NCI-H2029 (cell line): Measurements from ENCODE around the gene NFKBIB.

Experiments
- DNase-seq: peaks from one replicate; lab custom pipeline; 2025; lab: John Stamatoyannopoulos, UW

The NFKBIB gene

GRCh38 chr19:38904581-38905539 lies 5.1 kb downstream of the NFKBIB start:
- DNase-seq: no peak

DNA sequence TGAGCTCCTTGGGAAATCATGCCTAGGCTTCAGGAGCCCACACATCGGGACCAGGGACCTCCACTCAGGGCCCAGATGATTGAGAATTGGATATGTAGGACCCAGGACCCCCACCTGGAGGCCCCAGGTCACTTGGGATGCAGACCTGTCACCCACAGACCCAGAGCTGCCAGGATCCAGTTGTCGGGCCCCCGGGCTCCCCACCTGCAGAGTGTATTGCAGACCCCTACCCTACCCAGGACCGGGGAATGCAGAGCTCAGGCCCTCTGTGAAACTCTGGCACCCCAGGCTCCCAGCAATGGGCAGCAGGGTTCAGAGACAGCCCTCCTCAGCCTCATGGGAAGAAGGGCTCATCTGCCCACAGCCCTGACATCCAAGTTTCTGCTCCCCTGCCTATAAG lies 5.9 kb downstream of the NFKBIB start:
- DNase-seq: no peak

DNA sequence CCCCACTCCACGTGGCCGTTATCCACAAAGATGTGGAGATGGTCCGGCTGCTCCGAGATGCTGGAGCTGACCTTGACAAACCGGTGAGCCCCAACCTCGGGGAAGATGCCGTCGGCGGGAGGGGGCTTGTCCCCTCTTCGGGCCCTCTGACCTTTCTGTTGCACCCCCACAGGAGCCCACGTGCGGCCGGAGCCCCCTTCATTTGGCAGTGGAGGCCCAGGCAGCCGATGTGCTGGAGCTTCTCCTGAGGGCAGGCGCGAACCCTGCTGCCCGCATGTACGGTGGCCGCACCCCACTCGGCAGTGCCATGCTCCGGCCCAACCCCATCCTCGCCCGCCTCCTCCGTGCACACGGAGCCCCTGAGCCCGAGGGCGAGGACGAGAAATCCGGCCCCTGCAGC lies 7.5 kb downstream of the NFKBIB start:
- no peak for DNase-seq

DNA sequence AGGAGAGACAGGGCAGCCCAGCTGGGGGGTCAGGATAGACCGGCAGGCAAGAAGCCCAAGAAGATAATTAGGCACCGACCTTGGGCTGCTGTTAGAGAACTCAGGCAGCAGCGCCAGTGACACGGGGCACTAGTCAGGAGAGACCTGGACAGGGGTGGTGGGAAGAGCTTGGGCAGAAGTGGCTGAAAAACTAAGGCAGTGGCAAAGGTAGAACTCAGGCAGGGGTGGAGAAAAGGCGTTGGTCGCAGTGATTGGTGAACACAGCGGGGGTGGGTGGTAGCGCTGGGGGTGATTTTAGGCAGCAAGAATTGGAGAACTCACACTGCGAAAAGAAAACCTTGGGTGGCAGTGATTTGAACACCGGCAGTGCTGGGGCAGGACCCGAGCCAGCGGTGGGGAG lies 7.9 kb downstream of the NFKBIB start:
- no peak for DNase-seq

GRCh38 chr19:38908911-38909310 lies 9.1 kb downstream of the NFKBIB start:
- no peak for DNase-seq

DNA sequence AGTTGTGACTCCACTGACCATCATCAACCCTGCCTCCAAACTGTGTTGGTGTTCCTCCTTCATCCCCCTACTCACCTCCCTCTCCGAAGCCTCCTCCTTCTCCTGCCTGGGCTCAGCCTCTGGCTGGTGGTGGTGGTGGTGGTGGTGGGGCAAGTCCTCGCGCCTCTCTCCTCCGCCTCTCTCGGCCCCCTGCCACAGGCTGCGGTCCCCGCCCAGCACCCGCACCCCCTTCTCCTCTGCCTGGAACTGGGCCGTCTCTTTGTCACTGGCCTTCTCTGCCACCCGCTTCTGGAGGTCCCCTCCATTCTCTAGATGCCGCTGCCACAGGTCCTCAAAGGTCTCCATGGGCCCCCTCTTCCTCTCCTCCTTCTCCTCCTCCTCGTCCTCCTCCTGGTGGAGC lies 10.7 kb downstream of the NFKBIB start:
- DNase-seq: no peak

GRCh38 chr19:38911388-38912001 lies 11.7 kb downstream of the NFKBIB start:
- DNase-seq: no peak

DNA sequence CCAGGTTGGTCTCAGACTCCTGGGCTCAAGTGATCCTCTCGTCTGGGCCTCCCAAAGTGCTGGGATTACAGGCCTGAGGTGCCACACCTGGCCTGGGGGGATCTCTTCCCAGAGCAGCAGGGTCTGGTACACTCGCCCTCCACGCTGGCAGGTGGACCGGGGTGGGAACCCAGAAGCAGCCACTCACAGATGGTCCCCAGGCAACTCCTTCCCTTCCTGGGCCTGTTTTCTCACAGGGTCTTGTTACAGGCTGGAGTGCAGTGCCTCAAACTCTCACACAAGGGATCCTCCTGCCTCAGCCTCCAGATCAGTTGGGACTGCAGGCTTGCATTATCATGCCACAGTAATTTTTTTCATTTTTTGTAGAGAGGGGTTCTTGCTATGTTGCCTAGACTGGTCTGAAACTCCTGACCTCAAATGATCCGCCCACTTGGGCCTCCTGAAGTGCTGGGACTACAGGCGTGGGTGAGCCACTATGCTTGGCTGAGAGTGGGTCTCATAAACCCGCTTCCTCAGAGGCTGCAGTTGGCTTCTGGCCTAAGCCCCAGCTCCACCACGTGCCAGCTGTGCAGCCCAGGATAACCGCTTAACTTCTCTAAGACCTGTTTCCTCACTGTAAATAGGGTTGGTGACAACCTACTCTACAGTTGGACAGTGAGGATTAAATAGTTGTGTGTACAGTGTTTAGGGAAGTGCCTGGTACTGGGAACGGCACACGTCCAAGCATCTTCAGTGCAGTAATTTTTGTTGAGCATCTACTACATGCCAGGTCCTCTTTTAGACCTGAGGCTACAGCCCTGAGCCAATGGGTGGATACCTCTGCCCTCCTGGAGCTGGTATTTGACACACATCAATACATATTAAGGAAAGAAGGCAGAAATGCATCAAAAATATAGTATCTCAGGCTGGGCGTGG lies 13.1 kb downstream of the NFKBIB start:
- DNase-seq: no peak

- DNase-seq: no peak
These were observed 14.2 kb downstream of the NFKBIB start for GRCh38 chr19:38913958-38914357.

DNA sequence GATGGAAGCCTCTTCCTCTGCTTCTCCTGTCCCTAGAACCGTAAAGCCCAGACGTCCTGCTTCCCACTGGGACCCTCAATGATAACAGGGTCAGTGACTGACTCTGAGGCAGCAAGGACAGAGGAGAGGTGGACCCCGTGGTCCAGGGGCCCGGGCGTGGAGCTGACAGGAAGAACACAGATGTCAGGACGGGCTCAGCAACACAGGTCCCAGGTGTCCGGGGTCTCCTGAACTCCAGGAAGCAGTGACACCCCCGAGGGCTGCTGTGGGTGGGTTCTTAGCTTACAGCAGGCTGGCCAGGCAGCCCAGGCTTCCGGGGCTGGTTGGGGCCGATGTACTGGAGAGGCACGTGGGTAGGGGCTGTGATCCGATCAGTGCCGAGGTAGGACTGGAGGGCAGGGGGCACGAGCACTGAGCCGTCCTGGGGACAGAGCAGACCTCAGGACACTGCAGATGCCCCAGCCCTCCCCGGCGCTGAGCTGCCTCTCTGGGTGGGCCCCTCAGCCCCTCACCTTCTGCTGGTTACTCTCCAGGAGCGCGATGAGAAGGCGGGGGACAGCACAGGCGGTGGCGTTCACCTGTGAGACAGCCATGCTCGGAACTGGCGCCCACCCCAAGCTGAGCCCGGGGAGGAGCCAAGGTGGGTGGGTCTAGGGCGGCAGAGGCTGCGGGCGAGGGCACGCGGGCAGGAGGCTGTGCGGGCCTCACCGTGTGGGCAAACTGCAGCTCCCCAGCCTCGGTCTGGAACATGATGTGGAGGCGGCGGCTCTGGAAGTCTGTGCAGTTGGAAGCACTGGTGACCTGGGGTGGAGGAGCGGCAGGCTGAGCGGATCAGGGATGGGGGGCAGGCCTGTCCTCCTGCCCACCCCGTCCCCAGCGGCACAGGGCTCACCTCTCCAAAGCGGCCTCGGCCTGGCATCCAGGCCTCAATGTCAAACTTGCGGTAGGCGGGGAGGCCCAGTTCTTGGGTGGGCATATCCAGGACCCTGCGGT lies 15.9 kb downstream of the NFKBIB start:
- DNase-seq: no peak

- no peak for DNase-seq
These were observed 17.7 kb downstream of the NFKBIB start for GRCh38 chr19:38917516-38917915.

GRCh38 chr19:38917921-38918491 lies 18.2 kb downstream of the NFKBIB start:
- no peak for DNase-seq

DNA sequence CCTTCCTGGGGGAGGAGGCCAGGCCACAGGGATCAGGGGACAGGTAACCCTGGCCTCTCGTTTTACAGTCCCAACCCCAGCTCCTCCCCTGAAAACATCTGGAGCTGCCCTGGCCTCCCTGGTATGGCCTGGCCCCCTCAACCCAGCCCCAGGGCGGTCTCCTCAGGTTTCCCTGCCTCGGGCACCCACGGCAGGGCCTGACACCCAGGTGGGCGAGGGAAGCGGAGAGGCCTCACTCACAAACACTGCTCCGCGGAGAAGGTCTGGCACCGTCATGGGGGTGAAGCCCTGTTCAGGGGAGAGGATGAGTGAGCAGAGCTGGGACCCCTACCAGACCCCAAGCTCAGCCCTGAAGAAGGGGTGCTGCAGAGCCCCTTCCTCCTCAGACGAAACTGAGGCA lies 18.8 kb downstream of the NFKBIB start:
- no peak for DNase-seq

DNA sequence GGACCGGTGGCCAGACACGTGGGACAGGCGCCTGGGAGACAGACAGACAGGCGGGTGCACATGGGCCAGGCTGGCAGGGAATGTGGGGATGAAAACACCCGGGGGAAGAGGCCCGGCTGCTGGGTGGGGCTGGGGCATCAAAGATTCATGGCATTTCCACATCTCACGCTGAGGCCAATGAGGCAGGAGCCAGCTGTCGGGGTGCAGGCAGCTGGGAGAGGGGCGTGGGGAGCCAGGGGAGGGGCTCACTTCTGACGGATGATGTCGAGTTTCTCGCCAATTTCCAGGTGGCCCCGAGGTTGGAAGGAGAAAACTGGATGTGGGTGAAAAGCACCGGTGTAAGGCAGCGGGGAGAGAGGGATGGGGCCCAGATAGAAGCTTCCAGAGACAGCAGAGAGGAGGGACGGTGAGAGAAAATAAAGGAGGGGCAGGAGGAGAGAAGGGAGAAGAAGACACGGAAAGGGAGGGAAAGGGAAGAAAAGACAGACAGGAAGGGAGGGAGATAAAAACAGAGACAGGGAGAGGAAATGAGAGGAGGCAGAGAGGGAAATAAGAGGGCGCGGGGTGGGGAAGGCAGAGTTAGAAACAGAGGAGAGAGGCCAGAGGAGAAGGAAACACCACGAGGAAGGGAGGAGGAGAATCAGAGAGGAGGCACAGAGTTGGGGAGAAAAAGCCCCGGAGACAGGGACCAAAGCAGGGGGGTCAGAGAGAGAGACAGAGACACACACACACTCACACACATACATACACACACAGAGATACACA lies 20.2 kb downstream of the NFKBIB start:
- DNase-seq: no peak

- no peak for DNase-seq
These were observed 21.0 kb downstream of the NFKBIB start for GRCh38 chr19:38920602-38921419.

- DNase-seq: no peak
These were observed 21.9 kb downstream of the NFKBIB start for GRCh38 chr19:38921420-38922274.

GRCh38 chr19:38922482-38922881 lies 22.7 kb downstream of the NFKBIB start:
- DNase-seq: no peak

GRCh38 chr19:38924388-38924787 lies 24.6 kb downstream of the NFKBIB start:
- DNase-seq: no peak
